SIG-M5 treated with dmso at 0.1 percent for 504 hours (cell line): Measurements from ENCODE around the gene CDV3.
"Not testable (repeated sequence)": the region's sequence is repeated elsewhere in the genome, so short reads cannot be mapped to it uniquely, and the experiment has no call there.

Experiments
- DNase-seq: peaks from one replicate; lab custom pipeline; 2025; ENCODE audit not compliant: unreplicated experiment; lab: John Stamatoyannopoulos, UW

The CDV3 gene

GRCh38 chr3:133573629-133574194, at the start of gene CDV3:
Gene CDV3, plus strand, starts transcription at chr3:133573686. Its CDS starts 359 bp downstream, at chr3:133574045.
- DNase-seq, result no peak

- DNase-seq, result peak; percentile 48
Observed at GRCh38 chr3:133523758-133524157, 49.7 kb upstream of the CDV3 start.

GRCh38 chr3:133525435-133525834, 48.1 kb upstream of the CDV3 start:
- peak; percentile 40 for DNase-seq

GRCh38 chr3:133527081-133527715, 46.3 kb upstream of the CDV3 start:
- no peak for DNase-seq

- DNase-seq, result no peak
Observed at GRCh38 chr3:133529809-133530208, 43.7 kb upstream of the CDV3 start.

GRCh38 chr3:133531981-133532380, 41.5 kb upstream of the CDV3 start:
- no peak for DNase-seq

GRCh38 chr3:133532951-133533350, 40.5 kb upstream of the CDV3 start:
- no peak for DNase-seq

- no peak for DNase-seq
Observed at GRCh38 chr3:133535971-133536881, 37.3 kb upstream of the CDV3 start.

- DNase-seq, result not testable (repeated sequence)
Observed at GRCh38 chr3:133537131-133537530, 36.4 kb upstream of the CDV3 start.

- DNase-seq, result no peak
Observed at GRCh38 chr3:133538154-133538553, 35.3 kb upstream of the CDV3 start.

- peak; percentile 9 for DNase-seq
Observed at GRCh38 chr3:133540896-133541674, 32.4 kb upstream of the CDV3 start.

GRCh38 chr3:133542871-133543270, 30.6 kb upstream of the CDV3 start:
- no peak for DNase-seq

GRCh38 chr3:133544983-133545382, 28.5 kb upstream of the CDV3 start:
- DNase-seq, result not testable (repeated sequence)

GRCh38 chr3:133547432-133548041, 25.9 kb upstream of the CDV3 start:
- DNase-seq, result no peak

- no peak for DNase-seq
Observed at GRCh38 chr3:133548090-133548489, 25.4 kb upstream of the CDV3 start.

GRCh38 chr3:133549565-133549964, 23.9 kb upstream of the CDV3 start:
- no peak for DNase-seq

GRCh38 chr3:133551589-133551988, 21.9 kb upstream of the CDV3 start:
- not testable (repeated sequence) for DNase-seq

- no peak for DNase-seq
Observed at GRCh38 chr3:133561679-133562078, 11.8 kb upstream of the CDV3 start.

GRCh38 chr3:133562376-133562775, 11.1 kb upstream of the CDV3 start:
- no peak for DNase-seq

GRCh38 chr3:133563186-133563591, 10.3 kb upstream of the CDV3 start:
- no peak for DNase-seq

GRCh38 chr3:133563816-133564215, 9.7 kb upstream of the CDV3 start:
- DNase-seq, result no peak
